Measurements from ENCODE around the gene JOSD2.
"Not testable (repeated sequence)": the region's sequence is repeated elsewhere in the genome, so short reads cannot be mapped to it uniquely, and the experiment has no call there.

The JOSD2 gene

GRCh38 chr19:50473336-50473735 is 37.7 kb downstream of the JOSD2 start:
- DNase-seq: not testable (repeated sequence)

- DNase-seq: no peak
Observed at GRCh38 chr19:50468818-50469217, 42.2 kb downstream of the JOSD2 start.

GRCh38 chr19:50467566-50467965 is 43.4 kb downstream of the JOSD2 start:
- DNase-seq: no peak

GRCh38 chr19:50466706-50467039 is 44.3 kb downstream of the JOSD2 start:
- no peak for DNase-seq

- no peak for DNase-seq
Observed at GRCh38 chr19:50465986-50466705, 44.8 kb downstream of the JOSD2 start.

- DNase-seq: no peak
Observed at GRCh38 chr19:50465000-50465399, 46.0 kb downstream of the JOSD2 start.

GRCh38 chr19:50464348-50464747 is 46.6 kb downstream of the JOSD2 start:
- no peak for DNase-seq

GRCh38 chr19:50462970-50463369 is 48.0 kb downstream of the JOSD2 start:
- DNase-seq: no peak

GRCh38 chr19:50461066-50461875 is 49.7 kb downstream of the JOSD2 start:
- peak; percentile 52 for DNase-seq

GRCh38 chr19:50460161-50460765 is 50.7 kb downstream of the JOSD2 start:
- DNase-seq: no peak

- no peak for DNase-seq
Observed at GRCh38 chr19:50459638-50460037, 51.4 kb downstream of the JOSD2 start.

GRCh38 chr19:50459067-50459456 is 51.9 kb downstream of the JOSD2 start:
- DNase-seq: no peak

GRCh38 chr19:50458396-50459066 is 52.5 kb downstream of the JOSD2 start:
- no peak for DNase-seq

- DNase-seq: no peak
Observed at GRCh38 chr19:50457300-50457699, 53.7 kb downstream of the JOSD2 start.

Measured in activated gamma-delta T cell treated with Interleukin-2 at 50 U/mL for 16 hours (primary cell).